Measurements from ENCODE around the gene SMTN. TPM values are rescaled to one million over a fixed set of nuclear protein-coding genes. Genes with fewer than 3 reads are reported as not detected.

The SMTN gene
- total and polyA plus RNA-seq, 2 donors (not counting 3 experiments of a cell fraction or from before 2014, with no cell fraction given) = 59.0 to 197 TPM

DNA sequence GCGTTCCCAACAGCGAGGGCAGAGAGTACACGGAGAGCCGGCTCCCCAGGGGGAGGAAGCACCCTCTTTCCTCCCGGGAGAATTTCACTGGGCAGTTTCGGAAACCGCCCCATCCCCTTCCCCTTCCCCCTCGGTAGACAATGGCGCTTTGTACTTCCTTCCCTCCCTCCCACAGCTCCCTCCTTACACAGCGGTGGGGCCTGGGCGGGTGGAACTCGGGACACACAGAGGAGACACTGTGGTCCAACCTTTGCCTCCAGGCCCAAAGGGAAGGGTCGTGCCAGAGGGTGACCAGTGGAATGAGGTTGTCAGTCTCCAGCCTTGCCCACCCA is 4.3 kb downstream of the SMTN start:
- H3K27ac ChIP-seq (ENCODE audit: insufficient read depth, low read depth, low read length) = peak overlapping the region; percentile 78
- intact Hi-C loops (cut with micrococcal nuclease) = loop anchor here (1.0 kb wide), 2 partner anchors 137 to 322 kb away; no protein-coding TSS in a partner anchor
- TF ChIP-seq EZH2 (IDR thresholded peaks at IDR 0.05; ENCODE audit: borderline replicate concordance, low read depth, low read length, severe bottlenecking) (no peak), FOS (IDR thresholded peaks at IDR 0.05; ENCODE audit: borderline replicate concordance, insufficient read depth, low read length) (no peak), GATA2 (IDR thresholded peaks at IDR 0.05; ENCODE audit: insufficient read depth, insufficient read length, low read depth, low read length) (no peak), JUN (IDR thresholded peaks at IDR 0.05; ENCODE audit: borderline replicate concordance, insufficient read depth, insufficient read length, low read depth) (no peak), POLR2A (IDR thresholded peaks at IDR 0.05; ENCODE audit: low read depth, low read length) (no peak), MYC (IDR thresholded peaks at IDR 0.05; ENCODE audit: low read depth, low read length) (no peak), POLR2AphosphoS5 (IDR thresholded peaks at IDR 0.05; ENCODE audit: insufficient read depth, low read depth, low read length) (no peak)
- TF ChIP-seq, protein P1, sequence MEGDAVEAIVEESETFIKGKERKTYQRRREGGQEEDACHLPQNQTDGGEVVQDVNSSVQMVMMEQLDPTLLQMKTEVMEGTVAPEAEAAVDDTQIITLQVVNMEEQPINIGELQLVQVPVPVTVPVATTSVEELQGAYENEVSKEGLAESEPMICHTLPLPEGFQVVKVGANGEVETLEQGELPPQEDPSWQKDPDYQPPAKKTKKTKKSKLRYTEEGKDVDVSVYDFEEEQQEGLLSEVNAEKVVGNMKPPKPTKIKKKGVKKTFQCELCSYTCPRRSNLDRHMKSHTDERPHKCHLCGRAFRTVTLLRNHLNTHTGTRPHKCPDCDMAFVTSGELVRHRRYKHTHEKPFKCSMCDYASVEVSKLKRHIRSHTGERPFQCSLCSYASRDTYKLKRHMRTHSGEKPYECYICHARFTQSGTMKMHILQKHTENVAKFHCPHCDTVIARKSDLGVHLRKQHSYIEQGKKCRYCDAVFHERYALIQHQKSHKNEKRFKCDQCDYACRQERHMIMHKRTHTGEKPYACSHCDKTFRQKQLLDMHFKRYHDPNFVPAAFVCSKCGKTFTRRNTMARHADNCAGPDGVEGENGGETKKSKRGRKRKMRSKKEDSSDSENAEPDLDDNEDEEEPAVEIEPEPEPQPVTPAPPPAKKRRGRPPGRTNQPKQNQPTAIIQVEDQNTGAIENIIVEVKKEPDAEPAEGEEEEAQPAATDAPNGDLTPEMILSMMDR (IDR thresholded peaks at IDR 0.05; ENCODE audit: extremely low read depth in 1 of 2, insufficient read depth in 1 of 2, low read depth in 1 of 2, low read length in 2 of 2) = no peak
- TF ChIP-seq, protein P2, sequence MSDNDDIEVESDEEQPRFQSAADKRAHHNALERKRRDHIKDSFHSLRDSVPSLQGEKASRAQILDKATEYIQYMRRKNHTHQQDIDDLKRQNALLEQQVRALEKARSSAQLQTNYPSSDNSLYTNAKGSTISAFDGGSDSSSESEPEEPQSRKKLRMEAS (IDR thresholded peaks at IDR 0.05; ENCODE audit: insufficient read depth, insufficient read length) = no peak
- no peaks in the 10 kb centered on the region for H3K9me3 ChIP-seq (replicated peaks; ENCODE audit: control insufficient read depth, insufficient read depth, low read length)
- peak overlapping the region in 2 of 3 experiments; percentile 59 to 71 for H3K4me3 ChIP-seq (replicated peaks in 1 of 3; ENCODE audit: insufficient read depth in 1 of 3, low read depth in 1 of 3, low read length in 3 of 3)
- H3K36me3 ChIP-seq (ENCODE audit: control insufficient read depth in 2 of 2, extremely low read depth in 1 of 2, insufficient read depth in 2 of 2, low read length in 2 of 2) = peaks cover 18 to 31% of the 10 kb centered on the region in 2 experiments
- peak overlapping the region; percentile 76 for H3K9ac ChIP-seq (replicated peaks; ENCODE audit: extremely low read depth, insufficient read depth, low read length)
- peaks cover 31% of the 10 kb centered on the region for H3K4me1 ChIP-seq (ENCODE audit: control insufficient read depth, extremely low read depth, insufficient read depth, low read length)
- ChIA-PET POLR2A (interaction anchor here (0.9 to 2.5 kb wide), 2 partner anchors 116 to 132 kb away, joined by 3 to 24 read pairs; partner anchors contain the start of genes MORC2 and TUG1), CTCF (interaction anchor here (0.6 to 5.9 kb wide), 40 partner anchors 10 to 640 kb away, joined by 3 to 150 read pairs (median 5); partner anchors contain the start of genes MORC2, PLA2G3, SELENOM and TUG1)
- DNase-seq (ENCODE audit: low read depth, low spot score) = no peak
- no peak for FAIRE-seq
- H3K4me2 ChIP-seq (ENCODE audit: insufficient read depth, low read length) = peak overlapping the region; percentile 74
- no TSS peak for BruUV-seq (replicated peaks)
- no peaks in the 10 kb centered on the region for H3K27me3 ChIP-seq (ENCODE audit: control insufficient read depth in 2 of 2, insufficient read depth in 2 of 2, low read length in 2 of 2)
- no peaks in the 10 kb centered on the region for H3K9me1 ChIP-seq (replicated peaks; ENCODE audit: control insufficient read depth, extremely low read depth, insufficient read depth, low read length)
- dilution Hi-C loops (cut with MboI; ENCODE audit: extremely low pct_ligation_motif_present, low sequenced_read_pairs) = no loop called here
- peaks cover 80% of the 10 kb centered on the region for H3K79me2 ChIP-seq (ENCODE audit: control insufficient read depth, insufficient read depth, low read length)
- H2AFZ ChIP-seq (ENCODE audit: low read depth, low read length) = no peak overlapping the region
- no peaks in the 10 kb centered on the region for H4K20me1 ChIP-seq (replicated peaks; ENCODE audit: control insufficient read depth, extremely low read depth, insufficient read depth, low read length)
